NCI-H2107 treated with DMSO at 0.1 percent for 48 hours (cell line): Measurements from ENCODE around the gene RTTN.
"Not testable (repeated sequence)": the region's sequence is repeated elsewhere in the genome, so short reads cannot be mapped to it uniquely, and the experiment has no call there.

ENCODE experiments used
- DNase-seq: peaks from one replicate; lab custom pipeline; 2025; ENCODE audit not compliant: unreplicated experiment; lab: John Stamatoyannopoulos, UW

RTTN gene

DNA sequence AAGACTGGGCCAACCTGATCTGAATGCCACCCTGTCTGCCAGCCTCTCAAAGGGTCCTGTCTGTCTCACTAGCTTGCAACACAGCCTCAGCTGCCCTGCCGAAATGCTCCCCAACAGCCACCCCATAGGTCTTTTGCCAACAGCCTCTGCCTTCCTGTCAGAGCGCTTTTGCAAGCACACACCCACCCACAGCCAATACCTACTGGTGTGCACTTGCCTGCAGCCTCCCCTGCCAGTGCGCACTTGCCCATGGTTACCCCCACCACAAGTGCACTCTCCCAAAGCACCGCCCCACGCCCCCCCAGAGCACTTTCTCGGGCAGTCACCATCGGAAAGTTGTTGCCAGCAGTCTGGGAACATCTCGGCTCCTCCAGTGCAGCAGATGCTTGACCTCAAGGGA is 48.6 kb downstream of the RTTN start:
- no peak for DNase-seq

GRCh38 chr18:70154591-70155194 is 50.8 kb downstream of the RTTN start:
- DNase-seq = no peak

- no peak for DNase-seq
Observed at GRCh38 chr18:70151614-70152013, 53.9 kb downstream of the RTTN start.

- no peak for DNase-seq
Observed at GRCh38 chr18:70149616-70150301, 55.7 kb downstream of the RTTN start.

GRCh38 chr18:70149156-70149555 is 56.3 kb downstream of the RTTN start:
- no peak for DNase-seq

DNA sequence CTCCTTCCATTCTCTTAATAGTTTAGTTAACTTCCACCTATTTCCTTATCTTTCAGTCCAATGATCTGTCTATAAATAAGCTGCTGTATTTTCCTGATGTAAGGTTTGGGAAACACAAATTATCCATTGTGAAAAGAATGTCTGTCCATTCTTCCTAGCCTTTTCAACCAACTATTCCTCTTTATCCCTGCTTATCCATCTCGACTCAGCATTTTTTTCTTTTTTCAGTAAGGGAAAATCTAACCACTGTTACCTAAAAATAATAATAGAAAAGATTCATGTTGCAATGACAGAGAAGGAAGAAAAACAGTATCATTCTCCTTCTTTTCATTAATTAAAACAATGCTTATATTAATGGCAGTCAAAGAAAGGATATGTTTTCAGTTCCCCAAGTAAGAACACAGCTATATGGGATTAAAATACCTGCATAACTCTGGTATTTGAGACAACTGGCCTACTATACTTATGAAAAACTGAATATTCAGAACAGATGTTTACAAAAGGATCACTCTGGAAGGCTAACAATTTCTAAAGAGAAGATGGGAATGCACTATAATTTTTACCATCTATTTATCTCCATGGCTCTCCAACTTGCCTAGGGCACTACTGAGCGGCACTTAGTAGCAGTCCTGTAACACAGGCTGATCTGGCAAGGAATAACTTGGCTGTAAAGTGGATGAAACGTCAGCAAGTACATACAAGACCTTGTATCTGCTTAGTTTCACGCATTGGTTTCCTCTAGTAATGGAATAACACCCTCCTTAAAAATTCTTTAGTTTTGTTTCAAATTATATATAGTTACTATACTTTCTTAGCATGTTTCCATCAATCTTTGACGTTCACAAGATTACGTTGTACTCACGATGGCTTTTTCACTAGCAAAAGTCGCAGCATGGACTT is 57.2 kb downstream of the RTTN start:
- DNase-seq = no peak

- no peak for DNase-seq
Observed at GRCh38 chr18:70146174-70146573, 59.3 kb downstream of the RTTN start.

GRCh38 chr18:70142001-70142400 is 63.5 kb downstream of the RTTN start:
- no peak for DNase-seq

DNA sequence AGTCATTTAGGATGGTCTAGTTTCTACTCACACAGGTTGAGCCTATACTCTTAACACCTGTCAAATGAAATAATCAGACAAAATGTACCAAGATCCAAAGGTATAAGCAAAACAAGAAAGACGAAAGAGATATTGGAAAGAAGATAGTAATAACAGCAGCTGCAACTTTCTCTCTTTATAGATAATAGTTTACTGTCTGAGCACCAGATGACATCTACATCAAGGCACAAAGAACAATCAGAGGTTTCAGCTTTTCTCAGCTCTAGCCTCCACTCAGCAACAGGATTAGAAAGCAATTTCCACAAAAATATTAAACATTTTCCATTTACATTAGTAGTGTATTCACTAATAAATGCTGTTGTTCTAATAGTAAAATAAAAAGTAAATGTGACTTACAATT is 66.3 kb downstream of the RTTN start:
- DNase-seq = no peak

GRCh38 chr18:70135604-70136003 is 69.9 kb downstream of the RTTN start:
- no peak for DNase-seq

- no peak for DNase-seq
Observed at GRCh38 chr18:70132999-70133398, 72.5 kb downstream of the RTTN start.

GRCh38 chr18:70128271-70128670 is 77.2 kb downstream of the RTTN start:
- DNase-seq = no peak

- no peak for DNase-seq
Observed at GRCh38 chr18:70127359-70127758, 78.1 kb downstream of the RTTN start.

GRCh38 chr18:70126832-70127231 is 78.7 kb downstream of the RTTN start:
- DNase-seq = no peak

- no peak for DNase-seq
Observed at GRCh38 chr18:70124139-70124538, 81.3 kb downstream of the RTTN start.

GRCh38 chr18:70121842-70122241 is 83.6 kb downstream of the RTTN start:
- DNase-seq = no peak

DNA sequence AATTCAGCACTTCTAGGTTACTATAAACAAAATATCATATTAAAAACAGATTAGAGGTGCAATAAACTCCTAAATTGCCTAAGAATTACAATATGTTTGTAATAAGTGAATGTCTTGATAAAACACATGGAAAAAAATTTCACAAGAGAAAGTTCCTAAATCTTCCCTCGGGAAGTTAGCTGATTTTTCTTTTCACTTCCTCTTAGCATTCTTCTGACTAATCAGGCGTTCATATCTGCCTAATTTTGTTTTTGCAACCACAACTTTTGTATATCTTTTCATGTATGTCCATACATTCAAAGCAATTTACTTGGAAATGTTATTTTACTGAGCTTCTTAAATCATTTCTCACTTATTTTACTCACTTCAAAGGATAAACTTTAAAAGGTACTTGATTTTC is 88.5 kb downstream of the RTTN start:
- no peak for DNase-seq

DNA sequence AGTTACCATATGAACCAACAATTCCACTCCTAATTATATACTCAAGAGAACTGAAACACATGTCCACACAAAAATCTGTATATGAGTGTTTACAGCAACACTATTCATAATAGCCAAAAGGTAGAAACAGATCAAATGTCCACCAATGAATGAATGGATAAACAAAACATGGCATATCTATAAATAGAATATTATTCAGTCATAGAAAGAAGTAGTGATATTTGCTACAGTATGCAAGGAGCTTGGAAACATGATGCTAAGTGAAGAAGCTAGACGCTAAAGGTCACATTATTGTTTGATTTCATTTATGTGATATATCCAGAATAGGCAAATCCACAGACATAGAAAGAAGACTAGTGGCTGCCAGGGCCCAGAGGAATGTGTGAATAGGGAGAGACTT is 92.0 kb downstream of the RTTN start:
- no peak for DNase-seq

DNA sequence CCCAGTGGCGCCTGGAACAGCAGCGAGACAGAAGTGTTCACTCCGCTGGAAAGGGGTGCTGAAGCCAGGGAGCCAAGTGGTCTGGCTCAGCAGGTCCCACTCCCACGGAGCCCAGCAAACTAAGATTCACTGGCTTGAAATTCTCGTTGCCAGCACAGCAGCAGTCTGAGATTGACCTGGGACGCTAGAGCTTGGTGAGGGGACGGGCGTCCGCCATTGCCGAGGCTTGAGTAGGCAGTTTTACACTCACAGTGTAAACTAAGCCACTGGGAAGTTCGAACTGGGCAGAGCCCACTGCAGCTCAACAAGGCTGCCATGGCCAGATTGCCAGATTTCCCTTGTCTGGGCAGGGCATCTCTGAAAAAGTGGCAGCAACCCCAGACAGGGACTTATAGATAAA is 94.8 kb downstream of the RTTN start:
- DNase-seq = no peak

- DNase-seq = no peak
Observed at GRCh38 chr18:70107091-70107490, 98.4 kb downstream of the RTTN start.

GRCh38 chr18:70102854-70103253 is 102.6 kb downstream of the RTTN start:
- DNase-seq = not testable (repeated sequence)

DNA sequence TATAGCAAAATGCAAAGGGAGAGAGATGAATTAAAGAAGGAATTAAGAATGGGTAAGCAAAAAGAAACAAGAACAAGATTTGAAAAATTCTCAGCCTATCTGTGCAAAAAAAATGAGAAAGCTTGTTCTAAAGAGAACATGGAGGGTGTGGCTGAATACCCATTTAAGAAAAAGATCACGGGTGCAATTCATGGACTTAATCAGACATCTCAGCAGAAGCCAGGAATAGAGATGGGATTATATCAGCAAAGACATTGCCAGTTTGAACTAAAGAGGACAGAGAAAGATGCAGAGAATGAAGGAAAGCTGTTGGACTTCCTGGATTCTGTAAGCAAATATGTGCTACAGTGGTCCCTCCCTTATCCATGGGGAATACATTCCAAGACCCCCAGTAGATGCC is 115.6 kb downstream of the RTTN start:
- no peak for DNase-seq
